ENCODE results near the gene WFS1.

GRCh38 chr4:6320663-6321062, 51.0 kb downstream of the WFS1 start:
- no peak for TF ChIP-seq GATA2 (IDR thresholded peaks at IDR 0.05; ENCODE audit: low read depth, low read length)
- TF ChIP-seq GATA3 (IDR thresholded peaks at IDR 0.05; ENCODE audit: low read depth, low read length): no peak
